Measurements from ENCODE around the gene DLG5. TPM values are rescaled to one million over a fixed set of nuclear protein-coding genes. Genes with fewer than 3 reads are reported as not detected.
A peak's percentile ranks its signal among the peaks of the same experiment; 100 is the strongest.

DLG5 gene
- total and polyA plus RNA-seq, 4 donors: 6.6 to 33.2 (median 15.8) TPM

DNA sequence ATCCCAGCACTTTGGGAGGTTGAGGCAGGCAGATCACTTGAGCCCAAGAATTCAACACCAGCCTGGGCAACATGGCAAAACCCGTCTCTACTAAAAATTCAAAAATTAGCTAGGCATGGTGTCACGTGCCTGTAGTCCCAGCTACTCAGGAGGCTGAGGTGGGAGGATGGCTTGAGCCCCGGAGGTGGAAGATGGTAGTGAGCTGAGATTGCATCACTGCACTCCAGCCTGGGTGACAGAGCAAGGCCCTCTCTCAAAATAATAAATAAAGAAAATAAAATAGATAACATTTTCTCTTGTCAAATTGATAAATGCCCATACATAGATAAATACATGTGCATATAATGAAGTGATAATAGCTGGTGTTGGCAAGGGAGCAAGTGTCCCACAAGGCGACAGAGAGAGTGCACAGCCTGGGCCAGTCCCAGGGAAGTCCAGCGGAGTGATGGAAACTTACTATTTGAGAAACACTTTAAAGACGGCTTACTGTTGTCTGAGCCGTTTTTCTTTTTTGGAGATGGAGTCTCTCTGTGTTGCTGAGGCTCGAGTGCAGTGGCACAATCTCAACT is 33.4 kb upstream of the DLG5 start:
- DNase-seq: peak; percentile 87 to 96 (median 94)
- WGBS, 2 donors: 69 to 79% methylated on average over 8 of the region's 8 CpGs
- H3K9ac ChIP-seq (ENCODE audit: insufficient read depth in 1 of 2, low read length in 2 of 2): no peak overlapping the region
- H3K4me3 ChIP-seq: no peak overlapping the region
- no peaks in the 10 kb centered on the region for H3K27me3 ChIP-seq (ENCODE audit: control insufficient read depth in 3 of 3, insufficient read depth in 3 of 3, low read length in 2 of 3)
- no peak overlapping the region for H3K27ac ChIP-seq (ENCODE audit: low read depth in 1 of 2, low read length in 1 of 2)
- H3K9me3 ChIP-seq (ENCODE audit: control insufficient read depth in 4 of 4, insufficient read depth in 3 of 4, low read length in 3 of 4): peaks cover 0 to 4% (median 0%) of the 10 kb centered on the region in 4 donors
- no peaks in the 10 kb centered on the region for H3K36me3 ChIP-seq (ENCODE audit: control insufficient read depth in 4 of 4, insufficient read depth in 4 of 4, low read length in 4 of 4)
- ATAC-seq (ENCODE audit: insufficient read depth, low FRiP score): no peak
- peaks cover 0 to 26% (median 8%) of the 10 kb centered on the region in 5 donors for H3K4me1 ChIP-seq (ENCODE audit: control insufficient read depth in 5 of 5, insufficient read depth in 5 of 5, low read length in 5 of 5)
- TF ChIP-seq, protein P1, sequence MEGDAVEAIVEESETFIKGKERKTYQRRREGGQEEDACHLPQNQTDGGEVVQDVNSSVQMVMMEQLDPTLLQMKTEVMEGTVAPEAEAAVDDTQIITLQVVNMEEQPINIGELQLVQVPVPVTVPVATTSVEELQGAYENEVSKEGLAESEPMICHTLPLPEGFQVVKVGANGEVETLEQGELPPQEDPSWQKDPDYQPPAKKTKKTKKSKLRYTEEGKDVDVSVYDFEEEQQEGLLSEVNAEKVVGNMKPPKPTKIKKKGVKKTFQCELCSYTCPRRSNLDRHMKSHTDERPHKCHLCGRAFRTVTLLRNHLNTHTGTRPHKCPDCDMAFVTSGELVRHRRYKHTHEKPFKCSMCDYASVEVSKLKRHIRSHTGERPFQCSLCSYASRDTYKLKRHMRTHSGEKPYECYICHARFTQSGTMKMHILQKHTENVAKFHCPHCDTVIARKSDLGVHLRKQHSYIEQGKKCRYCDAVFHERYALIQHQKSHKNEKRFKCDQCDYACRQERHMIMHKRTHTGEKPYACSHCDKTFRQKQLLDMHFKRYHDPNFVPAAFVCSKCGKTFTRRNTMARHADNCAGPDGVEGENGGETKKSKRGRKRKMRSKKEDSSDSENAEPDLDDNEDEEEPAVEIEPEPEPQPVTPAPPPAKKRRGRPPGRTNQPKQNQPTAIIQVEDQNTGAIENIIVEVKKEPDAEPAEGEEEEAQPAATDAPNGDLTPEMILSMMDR (IDR thresholded peaks at IDR 0.05; ENCODE audit: control extremely low read depth, extremely low read depth): no peak

DNA sequence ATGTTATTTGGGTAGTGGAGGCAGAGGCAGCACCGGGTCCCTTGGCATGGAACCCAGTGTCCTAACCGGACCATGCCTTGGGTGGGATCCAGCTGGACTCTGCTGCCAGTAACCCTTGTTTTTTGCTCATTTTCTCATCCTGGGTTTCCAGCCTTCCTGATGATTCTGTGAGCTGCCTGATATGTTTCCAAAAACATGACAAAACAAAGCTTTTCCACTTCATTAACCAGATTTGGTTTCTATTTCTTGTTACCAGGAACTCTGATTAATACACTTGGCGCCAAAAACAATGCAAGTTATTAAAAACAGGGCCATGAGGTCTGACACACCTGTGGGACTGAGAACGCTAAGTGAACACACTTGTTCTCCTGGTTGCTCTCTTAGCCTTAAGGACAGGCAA is 32.8 kb upstream of the DLG5 start:
- H3K27me3 ChIP-seq (ENCODE audit: control insufficient read depth in 3 of 3, insufficient read depth in 3 of 3, low read length in 2 of 3): no peaks in the 10 kb centered on the region
- peaks cover 0 to 4% (median 0%) of the 10 kb centered on the region in 4 donors for H3K9me3 ChIP-seq (ENCODE audit: control insufficient read depth in 4 of 4, insufficient read depth in 3 of 4, low read length in 3 of 4)
- ATAC-seq (ENCODE audit: insufficient read depth, low FRiP score): no peak
- no peak overlapping the region for H3K4me3 ChIP-seq
- TF ChIP-seq, protein P1 (IDR thresholded peaks at IDR 0.05; ENCODE audit: control extremely low read depth, extremely low read depth): no peak
- H3K36me3 ChIP-seq (ENCODE audit: control insufficient read depth in 4 of 4, insufficient read depth in 4 of 4, low read length in 4 of 4): no peaks in the 10 kb centered on the region
- H3K4me1 ChIP-seq (ENCODE audit: control insufficient read depth in 5 of 5, insufficient read depth in 5 of 5, low read length in 5 of 5): peaks cover 0 to 26% (median 8%) of the 10 kb centered on the region in 5 donors
- WGBS, 2 donors: 68 to 87% methylated on average over 4 of the region's 4 CpGs
- peak; percentile 74 to 93 (median 92) for DNase-seq
- H3K27ac ChIP-seq (ENCODE audit: low read depth in 1 of 2, low read length in 1 of 2): no peak overlapping the region
- H3K9ac ChIP-seq (ENCODE audit: insufficient read depth in 1 of 2, low read length in 2 of 2): no peak overlapping the region

DNA sequence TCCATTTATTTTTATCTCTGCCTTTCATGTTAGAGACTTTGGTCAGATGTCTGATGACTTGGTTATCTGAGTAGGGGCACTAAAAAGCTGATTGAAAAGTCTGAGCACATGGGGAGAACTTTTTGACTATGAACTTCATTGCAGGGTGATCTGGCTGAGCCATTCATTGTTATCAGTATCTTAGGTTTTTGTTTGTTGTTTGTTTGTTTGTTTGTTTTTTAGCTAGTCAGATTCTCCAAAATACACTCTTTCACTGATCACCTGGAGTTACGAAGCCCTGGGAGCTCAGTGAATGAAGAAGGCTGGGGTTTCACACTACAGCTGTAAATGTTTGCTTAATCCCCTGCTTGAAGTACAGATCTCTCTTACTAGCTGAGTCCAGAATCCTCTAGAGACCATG is 28.6 kb upstream of the DLG5 start:
- H3K36me3 ChIP-seq (ENCODE audit: control insufficient read depth in 4 of 4, insufficient read depth in 4 of 4, low read length in 4 of 4): no peaks in the 10 kb centered on the region
- no peak overlapping the region for H3K9ac ChIP-seq (ENCODE audit: insufficient read depth in 1 of 2, low read length in 2 of 2)
- DNase-seq (no peak), ATAC-seq (ENCODE audit: insufficient read depth, low FRiP score) (no peak)
- H3K4me1 ChIP-seq (ENCODE audit: control insufficient read depth in 5 of 5, insufficient read depth in 5 of 5, low read length in 5 of 5): peaks cover 0 to 14% (median 3%) of the 10 kb centered on the region in 5 donors
- peaks cover 0 to 11% (median 3%) of the 10 kb centered on the region in 4 donors for H3K9me3 ChIP-seq (ENCODE audit: control insufficient read depth in 4 of 4, insufficient read depth in 3 of 4, low read length in 3 of 4)
- H3K27ac ChIP-seq (ENCODE audit: low read depth in 1 of 2, low read length in 1 of 2): no peak overlapping the region
- TF ChIP-seq, protein P1 (IDR thresholded peaks at IDR 0.05; ENCODE audit: control extremely low read depth, extremely low read depth): no peak
- 75 to 91% methylated on average over 1 of the region's 1 CpG for WGBS, 2 donors
- no peaks in the 10 kb centered on the region for H3K27me3 ChIP-seq (ENCODE audit: control insufficient read depth in 3 of 3, insufficient read depth in 3 of 3, low read length in 2 of 3)
- no peak overlapping the region for H3K4me3 ChIP-seq

DNA sequence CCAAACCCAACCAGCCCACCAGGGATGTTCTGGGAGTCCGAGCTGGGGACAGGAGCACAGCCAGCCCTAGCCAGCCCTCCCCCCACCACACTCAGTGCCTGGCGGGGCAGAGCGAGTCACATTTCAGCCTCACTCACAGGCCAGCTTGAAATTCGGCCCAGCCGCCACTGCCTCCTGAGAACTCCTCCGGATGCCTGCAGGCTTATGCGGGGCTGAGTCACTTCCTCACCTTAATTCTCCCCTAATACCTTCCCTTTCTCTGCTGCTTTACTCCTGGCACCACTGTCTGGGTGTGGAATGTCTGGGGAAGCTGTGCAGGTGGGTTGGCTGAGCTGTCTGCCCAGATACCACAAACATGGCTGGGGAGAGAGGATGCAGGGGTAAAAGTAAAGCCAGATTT is 22.6 kb upstream of the DLG5 start:
- WGBS, 2 donors: 43% methylated on average over 7 of the region's 7 CpGs
- Histone ChIP-seq H3K9ac (ENCODE audit: insufficient read depth in 1 of 2, low read length in 2 of 2) (no peak overlapping the region), H3K4me3 (no peak overlapping the region), H3K36me3 (ENCODE audit: control insufficient read depth in 4 of 4, insufficient read depth in 4 of 4, low read length in 4 of 4) (no peaks in the 10 kb centered on the region), H3K4me1 (ENCODE audit: control insufficient read depth in 5 of 5, insufficient read depth in 5 of 5, low read length in 5 of 5) (peaks cover 0 to 6% (median 0%) of the 10 kb centered on the region in 5 donors), H3K27me3 (ENCODE audit: control insufficient read depth in 3 of 3, insufficient read depth in 3 of 3, low read length in 2 of 3) (peaks cover 0 to 2% (median 0%) of the 10 kb centered on the region in 3 donors), H3K27ac (ENCODE audit: low read depth in 1 of 2, low read length in 1 of 2) (no peak overlapping the region), H3K9me3 (ENCODE audit: control insufficient read depth in 4 of 4, insufficient read depth in 3 of 4, low read length in 3 of 4) (peaks cover 0 to 14% (median 3%) of the 10 kb centered on the region in 4 donors)
- DNase-seq (peak in 1 of 3 donors; percentile 16), ATAC-seq (ENCODE audit: insufficient read depth, low FRiP score) (no peak)
- TF ChIP-seq, protein P1 (IDR thresholded peaks at IDR 0.05; ENCODE audit: control extremely low read depth, extremely low read depth): no peak
